ENCODE results near the gene COL9A3.

The COL9A3 gene

GRCh38 chr20:62831361-62831788 lies 14.5 kb downstream of the COL9A3 start:
- Histone ChIP-seq H3K79me2 (ENCODE audit: low read length) (no peaks in the 10 kb centered on the region), H3K4me1 (ENCODE audit: low read length) (peaks cover 10% of the 10 kb centered on the region), H3K27me3 (replicated peaks; ENCODE audit: insufficient read depth, low read length) (peaks cover 62% of the 10 kb centered on the region), H4K20me1 (ENCODE audit: insufficient read depth, low read length) (no peaks in the 10 kb centered on the region), H3K9me3 (replicated peaks; ENCODE audit: insufficient read depth, low read length) (no peaks in the 10 kb centered on the region), H3K9me2 (replicated peaks; ENCODE audit: insufficient read depth, low read length) (no peaks in the 10 kb centered on the region), H2AFZ (ENCODE audit: low read length) (no peak overlapping the region), H3F3A (ENCODE audit: insufficient read depth, low read length) (peaks cover 13% of the 10 kb centered on the region), H3K36me3 (replicated peaks; ENCODE audit: insufficient read depth, low read length) (no peaks in the 10 kb centered on the region), H3K9ac (ENCODE audit: low read length) (no peak overlapping the region), H3K4me3 (ENCODE audit: low read length) (no peak overlapping the region), H3K27ac (ENCODE audit: low read length) (no peak overlapping the region), H3K4me2 (ENCODE audit: low read depth, low read length) (no peak overlapping the region)
- TF ChIP-seq EZH2 (optimal IDR thresholded peaks at IDR 0.05; ENCODE audit: low read depth, low read length) (no peak), EZH2phosphoT487 (IDR thresholded peaks at IDR 0.05; ENCODE audit: low read length) (no peak)
- TF ChIP-seq, protein P1, sequence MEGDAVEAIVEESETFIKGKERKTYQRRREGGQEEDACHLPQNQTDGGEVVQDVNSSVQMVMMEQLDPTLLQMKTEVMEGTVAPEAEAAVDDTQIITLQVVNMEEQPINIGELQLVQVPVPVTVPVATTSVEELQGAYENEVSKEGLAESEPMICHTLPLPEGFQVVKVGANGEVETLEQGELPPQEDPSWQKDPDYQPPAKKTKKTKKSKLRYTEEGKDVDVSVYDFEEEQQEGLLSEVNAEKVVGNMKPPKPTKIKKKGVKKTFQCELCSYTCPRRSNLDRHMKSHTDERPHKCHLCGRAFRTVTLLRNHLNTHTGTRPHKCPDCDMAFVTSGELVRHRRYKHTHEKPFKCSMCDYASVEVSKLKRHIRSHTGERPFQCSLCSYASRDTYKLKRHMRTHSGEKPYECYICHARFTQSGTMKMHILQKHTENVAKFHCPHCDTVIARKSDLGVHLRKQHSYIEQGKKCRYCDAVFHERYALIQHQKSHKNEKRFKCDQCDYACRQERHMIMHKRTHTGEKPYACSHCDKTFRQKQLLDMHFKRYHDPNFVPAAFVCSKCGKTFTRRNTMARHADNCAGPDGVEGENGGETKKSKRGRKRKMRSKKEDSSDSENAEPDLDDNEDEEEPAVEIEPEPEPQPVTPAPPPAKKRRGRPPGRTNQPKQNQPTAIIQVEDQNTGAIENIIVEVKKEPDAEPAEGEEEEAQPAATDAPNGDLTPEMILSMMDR (IDR thresholded peaks at IDR 0.05; ENCODE audit: low read length): no peak
- DNase-seq: no peak

DNA sequence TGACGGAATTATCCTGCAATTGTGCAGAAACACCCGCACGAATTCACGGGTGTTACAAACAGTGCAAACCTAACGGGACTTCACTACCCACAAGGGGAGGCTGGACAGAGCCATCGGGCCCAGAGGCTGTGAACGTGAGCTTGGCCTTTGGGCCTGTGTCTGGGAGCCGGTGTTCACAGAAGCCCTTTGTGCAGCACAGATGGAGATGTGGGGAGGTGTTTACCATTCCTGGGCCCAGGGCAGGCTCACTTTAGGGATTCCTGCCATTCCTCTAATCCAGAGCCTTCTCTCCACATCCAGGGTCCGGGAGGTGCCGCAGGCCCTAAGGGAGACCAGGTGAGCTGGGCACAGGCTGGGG lies 15.0 kb downstream of the COL9A3 start:
- no peak overlapping the region for H3K9ac ChIP-seq (ENCODE audit: low read length)
- no peak overlapping the region for H3K4me3 ChIP-seq (ENCODE audit: low read length)
- peaks cover 10% of the 10 kb centered on the region for H3K4me1 ChIP-seq (ENCODE audit: low read length)
- H3K79me2 ChIP-seq (ENCODE audit: low read length): no peaks in the 10 kb centered on the region
- no peaks in the 10 kb centered on the region for H4K20me1 ChIP-seq (ENCODE audit: insufficient read depth, low read length)
- H3K36me3 ChIP-seq (replicated peaks; ENCODE audit: insufficient read depth, low read length): no peaks in the 10 kb centered on the region
- H3K4me2 ChIP-seq (ENCODE audit: low read depth, low read length): no peak overlapping the region
- no peaks in the 10 kb centered on the region for H3K9me3 ChIP-seq (replicated peaks; ENCODE audit: insufficient read depth, low read length)
- TF ChIP-seq, protein P1 (IDR thresholded peaks at IDR 0.05; ENCODE audit: low read length): no peak
- no peak for TF ChIP-seq EZH2phosphoT487 (IDR thresholded peaks at IDR 0.05; ENCODE audit: low read length)
- no peak for TF ChIP-seq EZH2 (optimal IDR thresholded peaks at IDR 0.05; ENCODE audit: low read depth, low read length)
- no peak overlapping the region for H2AFZ ChIP-seq (ENCODE audit: low read length)
- no peak for DNase-seq
- no peaks in the 10 kb centered on the region for H3K9me2 ChIP-seq (replicated peaks; ENCODE audit: insufficient read depth, low read length)
- peaks cover 62% of the 10 kb centered on the region for H3K27me3 ChIP-seq (replicated peaks; ENCODE audit: insufficient read depth, low read length)
- peaks cover 13% of the 10 kb centered on the region for H3F3A ChIP-seq (ENCODE audit: insufficient read depth, low read length)
- no peak overlapping the region for H3K27ac ChIP-seq (ENCODE audit: low read length)

- H3K4me2 ChIP-seq (ENCODE audit: low read depth, low read length): peak overlapping the region; percentile 72
Observed at GRCh38 chr20:62832212-62832922, 15.5 kb downstream of the COL9A3 start.

More at GRCh38 chr20:62832212-62832922, 15.5 kb downstream of the COL9A3 start:
- Histone ChIP-seq H3K9me3 (replicated peaks; ENCODE audit: insufficient read depth, low read length) (no peaks in the 10 kb centered on the region), H2AFZ (ENCODE audit: low read length) (peak overlapping the region; percentile 66), H4K20me1 (ENCODE audit: insufficient read depth, low read length) (no peaks in the 10 kb centered on the region), H3K4me3 (ENCODE audit: low read length) (peak overlapping the region; percentile 25; the same call in 1 of the 2 replicates), H3K9ac (ENCODE audit: low read length) (no peak overlapping the region), H3K4me1 (ENCODE audit: low read length) (peaks cover 10% of the 10 kb centered on the region), H3K79me2 (ENCODE audit: low read length) (no peaks in the 10 kb centered on the region), H3K9me2 (replicated peaks; ENCODE audit: insufficient read depth, low read length) (no peaks in the 10 kb centered on the region), H3K27ac (ENCODE audit: low read length) (no peak overlapping the region), H3K36me3 (replicated peaks; ENCODE audit: insufficient read depth, low read length) (no peaks in the 10 kb centered on the region), H3K27me3 (replicated peaks; ENCODE audit: insufficient read depth, low read length) (peaks cover 62% of the 10 kb centered on the region), H3F3A (ENCODE audit: insufficient read depth, low read length) (peaks cover 13% of the 10 kb centered on the region)
- peak; percentile 79 for DNase-seq
- TF ChIP-seq EZH2 (optimal IDR thresholded peaks at IDR 0.05; ENCODE audit: low read depth, low read length): no peak
- no peak for TF ChIP-seq EZH2phosphoT487 (IDR thresholded peaks at IDR 0.05; ENCODE audit: low read length)
- TF ChIP-seq, protein P1 (IDR thresholded peaks at IDR 0.05; ENCODE audit: low read length): peak; percentile 14

Measured in MM.1S (cell line).